ENCODE measurements around the gene MAML3.

MAML3 gene

GRCh38 chr4:139814323-139815015, 339.5 kb downstream of the MAML3 start:
- H3K36me3 Mint-ChIP-seq (ENCODE audit: insufficient read depth) = peaks cover 6% of the 10 kb centered on the region
- peaks cover 0 to 1% of the 10 kb centered on the region in 2 donors for H3K9me3 Mint-ChIP-seq
- DNase-seq = no peak
- no peaks in the 10 kb centered on the region for H3K4me1 Mint-ChIP-seq (ENCODE audit: low read depth in 2 of 2)
- no peak overlapping the region for H3K27ac Mint-ChIP-seq
- H3K27me3 Mint-ChIP-seq = peaks cover 18 to 23% of the 10 kb centered on the region in 2 donors
- ATAC-seq (replicated peaks) = no peak
- H3K4me3 Mint-ChIP-seq = no peak overlapping the region

DNA sequence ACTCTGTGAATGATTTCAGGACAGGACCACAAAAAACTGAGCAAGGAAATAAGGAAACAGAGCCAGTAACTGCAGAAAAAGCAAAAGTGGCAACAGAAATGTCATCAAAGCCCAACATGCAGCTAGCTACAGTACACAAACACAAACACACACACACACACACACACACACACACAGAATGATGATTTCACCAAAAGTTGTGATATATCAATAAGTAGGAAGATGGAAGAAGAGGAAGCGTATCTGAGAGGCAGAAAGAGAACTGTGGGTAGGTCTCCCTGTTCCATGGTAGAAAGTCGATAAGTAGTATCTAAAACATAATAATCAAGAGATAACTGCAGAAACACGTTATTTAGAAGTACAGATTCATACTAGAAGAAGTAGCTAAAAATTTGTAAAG, 340.1 kb downstream of the MAML3 start:
- H3K36me3 Mint-ChIP-seq (ENCODE audit: insufficient read depth) = peaks cover 3% of the 10 kb centered on the region
- H3K27me3 Mint-ChIP-seq = peaks cover 19 to 29% of the 10 kb centered on the region in 2 donors
- H3K27ac Mint-ChIP-seq = no peak overlapping the region
- DNase-seq (no peak), ATAC-seq (replicated peaks) (no peak)
- peaks cover 0 to 1% of the 10 kb centered on the region in 2 donors for H3K9me3 Mint-ChIP-seq
- H3K4me1 Mint-ChIP-seq (ENCODE audit: low read depth in 2 of 2) = no peaks in the 10 kb centered on the region
- no peak overlapping the region for H3K4me3 Mint-ChIP-seq

- DNase-seq = no peak
- Mint-ChIP-seq H3K4me3 (no peak overlapping the region), H3K4me1 (ENCODE audit: low read depth in 2 of 2) (no peaks in the 10 kb centered on the region), H3K27ac (no peak overlapping the region), H3K27me3 (peaks cover 22 to 31% of the 10 kb centered on the region in 2 donors), H3K9me3 (peaks cover 0 to 1% of the 10 kb centered on the region in 2 donors), H3K36me3 (ENCODE audit: insufficient read depth) (no peaks in the 10 kb centered on the region)
- ATAC-seq (replicated peaks) = no peak
Measured at GRCh38 chr4:139810710-139811109, 343.3 kb downstream of the MAML3 start.

DNA sequence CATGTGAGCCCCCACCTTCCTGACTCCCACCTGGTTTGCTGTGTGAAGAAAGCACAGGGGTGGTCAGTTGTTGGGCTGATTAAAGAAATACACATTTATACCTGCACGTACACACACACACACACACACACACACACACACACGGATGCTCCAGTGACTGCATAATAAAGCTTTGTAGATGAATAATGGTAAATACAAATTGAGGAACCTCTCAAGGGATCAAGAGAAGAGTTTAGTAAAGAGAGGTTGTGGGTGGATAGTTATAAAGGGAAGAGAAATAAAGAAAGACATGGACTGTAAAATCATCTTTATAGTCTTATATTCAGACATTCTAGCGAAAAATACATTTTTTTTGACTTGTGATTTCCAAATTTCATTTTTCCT, 344.2 kb downstream of the MAML3 start:
- Mint-ChIP-seq H3K27me3 (peaks cover 21 to 29% of the 10 kb centered on the region in 2 donors), H3K9me3 (peaks cover 0 to 1% of the 10 kb centered on the region in 2 donors), H3K36me3 (ENCODE audit: insufficient read depth) (no peaks in the 10 kb centered on the region), H3K4me3 (no peak overlapping the region), H3K4me1 (ENCODE audit: low read depth in 2 of 2) (no peaks in the 10 kb centered on the region), H3K27ac (no peak overlapping the region)
- no peak for ATAC-seq (replicated peaks)
- DNase-seq = no peak

GRCh38 chr4:139808808-139809756, 344.9 kb downstream of the MAML3 start:
- no peak for ATAC-seq (replicated peaks)

GRCh38 chr4:139808381-139808807, 345.6 kb downstream of the MAML3 start:
- Mint-ChIP-seq H3K4me1 (ENCODE audit: low read depth in 2 of 2) (no peaks in the 10 kb centered on the region), H3K4me3 (no peak overlapping the region), H3K9me3 (peaks cover 0 to 1% of the 10 kb centered on the region in 2 donors), H3K27ac (no peak overlapping the region), H3K27me3 (peaks cover 23 to 29% of the 10 kb centered on the region in 2 donors), H3K36me3 (ENCODE audit: insufficient read depth) (no peaks in the 10 kb centered on the region)
- no peak for DNase-seq
- no peak for ATAC-seq (replicated peaks)

More at GRCh38 chr4:139808808-139809756, 344.9 kb downstream of the MAML3 start:
- no peak for DNase-seq
- no peak overlapping the region for H3K4me3 Mint-ChIP-seq
- H3K27me3 Mint-ChIP-seq = peaks cover 21 to 29% of the 10 kb centered on the region in 2 donors
- H3K9me3 Mint-ChIP-seq = peaks cover 0 to 1% of the 10 kb centered on the region in 2 donors
- H3K27ac Mint-ChIP-seq = no peak overlapping the region
- H3K36me3 Mint-ChIP-seq (ENCODE audit: insufficient read depth) = no peaks in the 10 kb centered on the region
- H3K4me1 Mint-ChIP-seq (ENCODE audit: low read depth in 2 of 2) = no peaks in the 10 kb centered on the region

DNA sequence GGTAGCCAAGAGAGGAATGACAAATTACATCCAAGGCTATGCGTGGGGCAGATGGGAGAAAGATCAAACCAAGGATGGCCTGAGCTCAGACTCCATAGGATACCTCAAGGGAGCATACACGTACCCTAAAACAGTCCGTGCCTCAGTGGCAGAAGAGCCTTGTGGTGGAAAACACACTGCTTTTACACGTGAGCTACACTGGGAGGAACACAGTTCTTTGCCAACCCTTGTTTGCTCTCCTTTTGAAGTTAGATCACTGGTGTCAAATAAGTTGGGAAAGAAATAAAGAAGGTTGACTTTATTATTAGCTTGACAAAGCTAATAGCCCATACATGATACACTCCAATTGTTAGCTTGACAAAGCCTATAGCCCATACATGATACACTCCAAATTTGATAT, 346.5 kb downstream of the MAML3 start:
- H3K27ac Mint-ChIP-seq = no peak overlapping the region
- ATAC-seq (replicated peaks) (no peak), DNase-seq (no peak)
- H3K4me1 Mint-ChIP-seq (ENCODE audit: low read depth in 2 of 2) = no peaks in the 10 kb centered on the region
- H3K4me3 Mint-ChIP-seq = no peak overlapping the region
- peaks cover 28 to 29% of the 10 kb centered on the region in 2 donors for H3K27me3 Mint-ChIP-seq
- no peaks in the 10 kb centered on the region for H3K36me3 Mint-ChIP-seq (ENCODE audit: insufficient read depth)
- peaks cover 0 to 1% of the 10 kb centered on the region in 2 donors for H3K9me3 Mint-ChIP-seq

- DNase-seq = no peak
- H3K4me3 Mint-ChIP-seq = no peak overlapping the region
- peaks cover 0 to 1% of the 10 kb centered on the region in 2 donors for H3K9me3 Mint-ChIP-seq
- H3K27ac Mint-ChIP-seq = no peak overlapping the region
- no peaks in the 10 kb centered on the region for H3K4me1 Mint-ChIP-seq (ENCODE audit: low read depth in 2 of 2)
- no peaks in the 10 kb centered on the region for H3K36me3 Mint-ChIP-seq (ENCODE audit: insufficient read depth)
- H3K27me3 Mint-ChIP-seq = peaks cover 28 to 30% of the 10 kb centered on the region in 2 donors
- ATAC-seq (replicated peaks) = no peak
Measured at GRCh38 chr4:139806929-139807328, 347.1 kb downstream of the MAML3 start.

DNA sequence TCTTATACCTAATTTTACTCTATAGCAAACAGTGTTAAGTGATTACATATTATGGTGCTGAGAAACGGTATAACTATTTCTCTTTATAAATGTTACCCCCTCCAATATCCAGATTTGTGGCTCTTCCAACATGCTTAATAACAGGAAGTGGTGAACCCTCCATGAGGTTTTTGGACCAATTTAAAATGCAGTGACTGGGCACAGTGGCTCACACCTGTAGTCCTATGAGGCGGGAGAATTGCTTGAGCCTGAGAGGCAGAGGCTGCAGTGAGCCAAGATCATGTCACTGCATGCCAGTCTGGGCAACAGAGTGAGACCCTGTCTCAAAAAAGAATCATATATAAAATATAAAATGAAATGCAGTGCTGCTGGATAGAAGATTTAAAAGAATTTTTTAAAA, 351.1 kb downstream of the MAML3 start:
- no peaks in the 10 kb centered on the region for H3K36me3 Mint-ChIP-seq (ENCODE audit: insufficient read depth)

GRCh38 chr4:139802488-139802887, 351.5 kb downstream of the MAML3 start:
- ATAC-seq (replicated peaks) = no peak
- H3K4me3 Mint-ChIP-seq = no peak overlapping the region
- no peaks in the 10 kb centered on the region for H3K36me3 Mint-ChIP-seq (ENCODE audit: insufficient read depth)
- no peak overlapping the region for H3K27ac Mint-ChIP-seq
- H3K27me3 Mint-ChIP-seq = peaks cover 12 to 17% of the 10 kb centered on the region in 2 donors
- no peaks in the 10 kb centered on the region for H3K9me3 Mint-ChIP-seq
- H3K4me1 Mint-ChIP-seq (ENCODE audit: low read depth in 2 of 2) = no peaks in the 10 kb centered on the region
- DNase-seq = no peak

More for the DNA sequence above, 351.1 kb downstream of the MAML3 start:
- no peak overlapping the region for H3K4me3 Mint-ChIP-seq
- no peak overlapping the region for H3K27ac Mint-ChIP-seq
- H3K9me3 Mint-ChIP-seq = no peaks in the 10 kb centered on the region
- no peak for ATAC-seq (replicated peaks)
- DNase-seq = no peak
- peaks cover 13 to 21% of the 10 kb centered on the region in 2 donors for H3K27me3 Mint-ChIP-seq
- H3K4me1 Mint-ChIP-seq (ENCODE audit: low read depth in 2 of 2) = no peaks in the 10 kb centered on the region

DNA sequence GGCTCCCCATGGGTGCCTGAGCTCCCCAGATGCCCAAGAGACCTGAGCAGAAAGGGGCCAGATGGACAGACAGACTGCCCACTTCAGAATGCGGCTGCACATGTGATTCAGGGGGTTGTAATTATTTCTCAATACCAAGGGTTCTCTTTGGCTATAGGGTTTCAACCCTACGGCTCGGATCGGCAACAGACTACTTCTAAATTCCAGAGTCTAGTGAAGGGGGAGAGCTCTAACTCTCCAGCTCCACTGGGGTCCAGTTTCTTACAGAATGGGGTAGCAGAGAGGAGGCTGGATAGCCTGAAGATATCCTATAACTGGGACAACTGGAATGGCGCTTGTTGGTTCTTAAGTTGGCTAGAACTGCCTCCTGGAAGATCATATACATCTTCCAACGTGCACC, 352.1 kb downstream of the MAML3 start:
- ATAC-seq (replicated peaks) (no peak), DNase-seq (no peak)
- Mint-ChIP-seq H3K27me3 (peaks cover 7 to 17% of the 10 kb centered on the region in 2 donors), H3K9me3 (no peaks in the 10 kb centered on the region), H3K36me3 (ENCODE audit: insufficient read depth) (no peaks in the 10 kb centered on the region), H3K4me1 (ENCODE audit: low read depth in 2 of 2) (no peaks in the 10 kb centered on the region), H3K4me3 (no peak overlapping the region), H3K27ac (no peak overlapping the region)

- H3K27ac Mint-ChIP-seq = no peak overlapping the region
- no peaks in the 10 kb centered on the region for H3K36me3 Mint-ChIP-seq (ENCODE audit: insufficient read depth)
- no peak for DNase-seq
- no peak overlapping the region for H3K4me3 Mint-ChIP-seq
- no peaks in the 10 kb centered on the region for H3K9me3 Mint-ChIP-seq
- no peak for ATAC-seq (replicated peaks)
- H3K27me3 Mint-ChIP-seq = peaks cover 13 to 26% of the 10 kb centered on the region in 2 donors
- H3K4me1 Mint-ChIP-seq (ENCODE audit: low read depth in 2 of 2) = no peaks in the 10 kb centered on the region
Measured at GRCh38 chr4:139800082-139800481, 353.9 kb downstream of the MAML3 start.

DNA sequence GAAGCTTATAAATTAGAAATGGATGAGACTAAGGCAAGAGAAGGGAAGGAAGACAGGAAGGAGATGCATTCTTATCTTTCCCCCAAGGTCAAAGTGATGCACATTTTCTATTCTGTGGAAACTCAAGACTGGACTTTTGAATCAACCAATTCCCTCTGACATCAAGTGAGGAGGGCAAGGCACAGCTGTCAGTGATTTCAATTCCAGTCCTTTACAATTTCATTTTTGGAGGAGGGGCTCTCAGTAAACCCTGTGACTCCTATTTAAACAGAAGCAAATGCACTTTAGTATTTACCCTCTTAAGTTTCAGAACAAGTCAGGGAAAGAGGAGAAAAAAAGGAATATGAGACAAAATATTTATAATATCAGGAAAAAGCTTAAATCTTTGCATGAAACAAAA, 354.4 kb downstream of the MAML3 start:
- H3K4me3 Mint-ChIP-seq = no peak overlapping the region
- no peaks in the 10 kb centered on the region for H3K9me3 Mint-ChIP-seq
- no peak overlapping the region for H3K27ac Mint-ChIP-seq
- H3K36me3 Mint-ChIP-seq (ENCODE audit: insufficient read depth) = no peaks in the 10 kb centered on the region
- no peaks in the 10 kb centered on the region for H3K4me1 Mint-ChIP-seq (ENCODE audit: low read depth in 2 of 2)
- DNase-seq = no peak
- no peak for ATAC-seq (replicated peaks)
- H3K27me3 Mint-ChIP-seq = peaks cover 13 to 28% of the 10 kb centered on the region in 2 donors
